GM19328 (cell line): ENCODE measurements around the gene SH3RF3.

ENCODE experiments used
- ATAC-seq: cut with Tn5 transposase; IDR thresholded peaks from one replicate; pipeline ENCODE4 v1.9.1; 2021; ENCODE audit warnings: mild to moderate bottlenecking, moderate library complexity; ENCODE audit not compliant: unreplicated experiment

SH3RF3 gene

DNA sequence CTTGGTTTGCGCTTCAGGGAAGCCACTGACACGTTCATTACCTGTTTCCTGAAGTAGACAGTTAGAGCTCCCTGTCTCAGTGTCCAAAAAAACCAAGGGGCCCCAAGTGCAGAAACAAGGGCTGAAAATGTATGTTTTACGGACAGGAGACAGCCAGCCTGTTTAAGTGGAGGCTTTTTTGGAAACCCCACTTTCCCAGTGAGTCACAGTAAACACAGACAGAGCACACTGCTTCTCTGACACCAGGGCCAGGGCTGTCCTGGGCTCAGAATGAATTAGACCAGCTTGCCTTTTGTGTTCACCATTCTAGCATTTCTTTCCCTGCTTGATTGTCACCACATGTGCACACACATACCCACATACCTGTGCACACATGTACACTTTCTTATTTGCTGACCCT, 128.6 kb downstream of the SH3RF3 start:
- no peak for ATAC-seq

DNA sequence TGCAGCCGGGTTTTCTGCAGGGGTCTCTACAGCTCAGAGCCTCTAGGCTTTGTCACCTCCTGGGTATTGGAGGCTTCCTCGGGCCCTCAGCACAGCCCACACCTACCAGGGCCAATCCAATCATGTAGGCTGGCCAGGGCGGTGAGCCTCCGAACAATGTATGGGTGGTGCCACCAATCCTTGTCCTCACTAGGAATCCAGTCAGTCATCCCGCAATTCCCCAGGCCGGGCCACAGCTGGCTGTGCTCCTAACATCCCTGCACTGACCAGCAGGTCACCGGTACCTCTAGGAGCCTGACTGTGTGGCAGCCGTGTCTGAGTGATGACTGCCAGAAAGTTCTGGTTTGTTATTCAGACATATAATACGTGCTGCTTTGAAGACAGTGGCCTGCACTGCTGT, 129.4 kb downstream of the SH3RF3 start:
- no peak for ATAC-seq

DNA sequence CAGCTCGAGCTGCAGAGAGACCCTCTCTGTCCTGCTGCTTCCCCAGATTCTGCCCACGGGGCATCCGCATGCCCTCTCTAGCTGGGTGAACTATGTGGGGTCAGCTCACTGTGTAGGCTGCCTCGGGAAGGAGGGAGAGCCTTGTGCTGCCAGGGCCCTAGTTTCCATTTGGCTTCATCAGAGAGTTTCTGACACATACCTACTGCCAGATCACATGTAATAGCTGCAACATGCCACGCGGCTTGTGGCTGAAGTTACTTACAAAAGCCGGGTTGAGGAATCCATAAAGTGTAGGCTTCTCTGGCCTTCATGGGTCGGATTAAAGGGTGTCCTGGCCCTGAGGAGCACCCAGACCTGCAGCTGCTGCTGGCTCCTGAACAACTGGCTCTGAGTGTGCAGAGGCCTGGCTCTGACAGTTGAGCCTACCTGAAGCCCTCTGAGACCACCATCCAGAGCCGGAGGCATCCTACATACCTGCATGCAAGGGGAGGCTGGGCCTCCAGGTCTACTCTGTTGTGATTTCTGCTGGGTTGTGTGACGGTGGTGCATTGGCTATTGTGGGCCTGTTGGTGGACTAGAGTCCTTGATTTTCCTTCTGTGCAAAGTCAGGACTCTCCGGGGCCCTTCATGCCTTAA, 130.0 kb downstream of the SH3RF3 start:
- no peak for ATAC-seq

- ATAC-seq = no peak
Measured at GRCh38 chr2:109259671-109260070, 130.7 kb downstream of the SH3RF3 start.

- ATAC-seq = no peak
Measured at GRCh38 chr2:109260116-109260855, 131.3 kb downstream of the SH3RF3 start.

GRCh38 chr2:109260886-109261700, 132.1 kb downstream of the SH3RF3 start:
- no peak for ATAC-seq

DNA sequence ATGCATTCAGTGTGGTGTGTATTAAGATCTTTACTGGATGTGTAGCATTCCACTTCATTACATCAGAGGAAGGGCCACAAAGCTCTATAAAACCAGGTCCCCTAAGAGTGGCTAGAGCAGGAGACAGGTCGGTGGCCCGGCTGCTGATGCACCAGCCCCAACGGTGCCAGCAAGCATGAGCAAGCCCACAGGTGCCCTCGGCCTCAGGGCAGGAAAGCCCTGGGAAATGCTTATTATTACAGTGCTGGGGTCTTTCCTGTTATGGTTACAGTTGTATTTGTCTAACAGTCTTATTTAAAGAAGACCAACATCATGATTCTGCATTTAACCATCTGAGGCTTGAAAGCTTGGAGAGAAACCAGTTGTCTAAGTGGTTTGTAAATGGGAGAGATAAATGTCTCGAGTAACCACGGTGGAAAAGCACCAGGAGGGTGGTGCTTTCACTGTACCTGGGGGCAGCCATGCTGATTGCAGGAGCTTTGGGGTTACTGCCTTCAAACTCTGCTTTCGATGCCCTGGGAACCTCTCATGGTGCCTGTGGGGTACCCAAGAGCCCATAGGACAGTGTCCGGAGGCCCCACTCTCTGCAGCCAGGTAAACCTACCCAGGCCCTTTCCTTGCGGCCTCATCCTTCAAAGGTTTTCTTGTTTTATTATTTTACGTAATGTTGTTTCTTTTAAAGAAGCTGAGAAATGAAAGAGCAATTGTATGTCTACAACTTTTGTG, 133.1 kb downstream of the SH3RF3 start:
- ATAC-seq = no peak

- no peak for ATAC-seq
Measured at GRCh38 chr2:109264595-109265328, 135.8 kb downstream of the SH3RF3 start.

- ATAC-seq = no peak
Measured at GRCh38 chr2:109265369-109265768, 136.4 kb downstream of the SH3RF3 start.

DNA sequence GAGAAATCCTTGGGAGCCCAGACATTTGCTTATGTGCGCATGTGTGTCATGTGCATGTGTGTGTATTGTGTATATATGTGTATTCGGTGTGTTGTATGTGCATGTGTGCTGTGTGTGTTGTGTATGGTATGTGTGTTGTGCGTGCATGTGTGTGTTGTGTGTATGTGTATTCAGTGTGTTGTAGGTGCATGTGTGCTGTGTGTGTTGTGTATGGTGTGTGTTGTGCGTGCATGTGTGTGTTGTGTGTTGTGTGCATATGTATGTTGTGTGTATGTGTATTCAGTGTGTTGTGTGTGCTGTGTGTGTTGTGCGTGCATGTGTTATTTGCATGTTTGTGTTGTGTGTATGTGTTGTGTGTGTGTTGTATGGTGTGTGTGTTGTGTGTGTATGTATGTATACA, 136.9 kb downstream of the SH3RF3 start:
- no peak for ATAC-seq

GRCh38 chr2:109266496-109266895, 137.5 kb downstream of the SH3RF3 start:
- ATAC-seq = no peak

- no peak for ATAC-seq
Measured at GRCh38 chr2:109266998-109267854, 138.2 kb downstream of the SH3RF3 start.

- ATAC-seq = no peak
Measured at GRCh38 chr2:109268916-109269315, 139.9 kb downstream of the SH3RF3 start.

- ATAC-seq = no peak
Measured at GRCh38 chr2:109269706-109270504, 140.9 kb downstream of the SH3RF3 start.

DNA sequence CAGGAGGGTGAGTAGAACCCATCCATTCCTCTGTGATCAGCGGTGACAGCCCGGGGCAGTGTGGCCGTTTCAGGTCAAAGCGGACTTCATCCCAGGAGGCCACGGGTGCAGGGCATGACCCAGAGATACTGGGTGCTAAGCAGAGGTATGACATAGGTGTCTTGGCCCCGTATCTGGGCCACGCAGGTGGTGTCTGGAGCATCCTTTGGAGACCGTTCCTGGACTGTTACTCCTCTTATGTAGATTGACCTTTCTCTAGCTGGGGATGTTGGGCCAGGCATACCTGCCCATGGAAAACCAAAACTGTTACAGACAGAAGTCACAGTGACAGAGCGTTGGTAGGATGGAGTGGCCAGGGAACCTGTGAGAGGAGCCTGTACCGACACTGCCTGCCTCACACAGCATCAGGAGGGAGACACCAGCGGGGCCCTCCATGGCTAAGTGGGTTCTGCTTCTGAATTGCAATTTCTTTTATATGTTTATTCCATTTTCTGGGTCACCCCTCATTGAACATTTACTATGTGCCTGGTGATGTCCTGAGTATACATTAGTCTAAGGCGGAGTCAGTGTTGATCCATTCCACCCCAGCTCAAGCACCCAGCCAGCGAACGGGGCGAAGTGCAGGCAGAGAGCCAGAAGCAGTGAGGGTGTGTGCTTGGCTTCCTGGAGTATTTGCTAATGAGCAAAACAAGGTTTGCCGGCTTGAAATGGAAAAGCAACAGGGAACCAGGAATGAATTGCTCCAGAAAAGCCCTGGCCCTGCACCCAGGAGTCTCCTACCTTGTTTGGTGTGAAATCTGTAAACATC, 141.7 kb downstream of the SH3RF3 start:
- ATAC-seq = no peak

GRCh38 chr2:109271920-109272319, 142.9 kb downstream of the SH3RF3 start:
- no peak for ATAC-seq

GRCh38 chr2:109272461-109272860, 143.5 kb downstream of the SH3RF3 start:
- ATAC-seq = no peak
